ENCODE measurements around the gene PTPRE.

Gene PTPRE

GRCh38 chr10:128029731-128030369, 122.9 kb downstream of the PTPRE start:
- no peak for DNase-seq

GRCh38 chr10:128030498-128031072, 123.7 kb downstream of the PTPRE start:
- no peak for DNase-seq

- DNase-seq: no peak
These were observed 124.3 kb downstream of the PTPRE start for GRCh38 chr10:128031216-128031615.

GRCh38 chr10:128032466-128032865, 125.6 kb downstream of the PTPRE start:
- DNase-seq: no peak

GRCh38 chr10:128035557-128035973, 128.7 kb downstream of the PTPRE start:
- peak; percentile 57 for DNase-seq

- DNase-seq: no peak
These were observed 129.2 kb downstream of the PTPRE start for GRCh38 chr10:128036011-128036615.

GRCh38 chr10:128036746-128037543, 130.0 kb downstream of the PTPRE start:
- DNase-seq: no peak

- no peak for DNase-seq
These were observed 133.2 kb downstream of the PTPRE start for GRCh38 chr10:128040096-128040495.

- no peak for DNase-seq
These were observed 133.8 kb downstream of the PTPRE start for GRCh38 chr10:128040681-128041080.

- peak; percentile 34 for DNase-seq
These were observed 135.3 kb downstream of the PTPRE start for GRCh38 chr10:128042131-128042610.

- DNase-seq: no peak
These were observed 136.5 kb downstream of the PTPRE start for GRCh38 chr10:128043259-128044045.

GRCh38 chr10:128044186-128044585, 137.3 kb downstream of the PTPRE start:
- no peak for DNase-seq

- DNase-seq: no peak
These were observed 138.3 kb downstream of the PTPRE start for GRCh38 chr10:128044961-128045832.

- DNase-seq: no peak
These were observed 138.9 kb downstream of the PTPRE start for GRCh38 chr10:128045833-128046120.

GRCh38 chr10:128046156-128046952, 139.5 kb downstream of the PTPRE start:
- DNase-seq: no peak

GRCh38 chr10:128046953-128047290, 140.0 kb downstream of the PTPRE start:
- no peak for DNase-seq

GRCh38 chr10:128047351-128047750, 140.4 kb downstream of the PTPRE start:
- DNase-seq: peak; percentile 88

- DNase-seq: peak; percentile 71
These were observed 141.3 kb downstream of the PTPRE start for GRCh38 chr10:128047991-128048818.

GRCh38 chr10:128048819-128049210, 141.9 kb downstream of the PTPRE start:
- no peak for DNase-seq

All from CD4-positive, alpha-beta T cell treated with Interleukin-4 for 4 hours (primary cell).